Parathyroid adenoma (tissue), 2 donors: ENCODE data around the gene TP53RK.

Experiments
- H2AFZ ChIP-seq: fragments of 300-600 bp; sonication (generic); one replicate; pipeline ENCODE4 v1.7.0; 2017; ENCODE audit warnings: antibody characterized with exemption, mild to moderate bottlenecking
- H3K27ac ChIP-seq: fragments of 300-600 bp; sonication (generic); one replicate; pipeline ENCODE4 v1.7.0; 2017
- H3K27me3 ChIP-seq: fragments of 300-600 bp; sonication (generic); one replicate; pipeline ENCODE4 v1.7.0; 2017; ENCODE audit warnings: low read length; ENCODE audit not compliant: control insufficient read depth, insufficient read depth
- H3K36me3 ChIP-seq: fragments of 300-600 bp; sonication (generic); one replicate; pipeline ENCODE4 v1.7.0; 2017; ENCODE audit warnings: low read length; ENCODE audit not compliant: control insufficient read depth, insufficient read depth
- H3K4me1 ChIP-seq: fragments of 300-600 bp; sonication (generic); one replicate; pipeline ENCODE4 v1.7.0; 2017; ENCODE audit warnings: control low read depth
- H3K4me2 ChIP-seq: fragments of 300-600 bp; sonication (generic); one replicate; pipeline ENCODE4 v1.7.0; 2017; ENCODE audit warnings: low read length
- H3K4me3 ChIP-seq: fragments of 300-600 bp; sonication (generic); one replicate; pipeline ENCODE4 v1.7.0; 2017; ENCODE audit warnings: low read depth, low read length
- H3K79me2 ChIP-seq: fragments of 300-600 bp; sonication (generic); one replicate; pipeline ENCODE4 v1.7.0; 2017; ENCODE audit warnings: control low read depth
- H3K9ac ChIP-seq: fragments of 300-600 bp; sonication (generic); one replicate; pipeline ENCODE4 v1.7.0; 2017; ENCODE audit warnings: mild to moderate bottlenecking
- H3K9me3 ChIP-seq: fragments of 300-600 bp; sonication (generic); one replicate; pipeline ENCODE4 v1.7.0; 2017; ENCODE audit warnings: low read length; ENCODE audit not compliant: control insufficient read depth
- TF ChIP-seq, protein P1 (sequence below): fragments of 300-600 bp; sonication (generic); IDR thresholded peaks from one replicate; pipeline ENCODE4 v1.7.0; 2017; ENCODE audit warnings: antibody characterized with exemption, mild to moderate bottlenecking
- donor health status: primary hyperparathyroidism.

The TP53RK gene

DNA sequence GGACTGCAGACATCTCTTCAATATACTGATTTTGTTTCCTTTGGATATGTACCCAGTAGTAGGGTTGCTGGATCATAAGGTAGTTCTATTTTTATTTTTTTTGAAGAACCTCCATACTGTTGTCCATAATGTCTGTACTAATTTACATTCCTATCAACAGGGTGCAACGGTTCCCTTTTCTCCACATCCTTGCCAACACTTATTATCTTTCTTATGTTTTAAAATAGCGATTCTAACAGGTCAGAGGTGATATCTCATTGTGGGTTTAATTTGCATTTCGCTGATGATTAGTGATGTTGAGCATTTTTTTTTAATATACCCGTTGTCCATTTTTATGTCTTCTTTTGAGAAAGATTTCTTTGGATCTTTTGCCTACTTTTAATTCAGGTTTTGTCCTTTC is 2.0 kb upstream of the TP53RK start:
- Histone ChIP-seq H3K9ac (no peak overlapping the region), H3K4me1 (peaks cover 4% of the 10 kb centered on the region)
- TF ChIP-seq, protein P1, sequence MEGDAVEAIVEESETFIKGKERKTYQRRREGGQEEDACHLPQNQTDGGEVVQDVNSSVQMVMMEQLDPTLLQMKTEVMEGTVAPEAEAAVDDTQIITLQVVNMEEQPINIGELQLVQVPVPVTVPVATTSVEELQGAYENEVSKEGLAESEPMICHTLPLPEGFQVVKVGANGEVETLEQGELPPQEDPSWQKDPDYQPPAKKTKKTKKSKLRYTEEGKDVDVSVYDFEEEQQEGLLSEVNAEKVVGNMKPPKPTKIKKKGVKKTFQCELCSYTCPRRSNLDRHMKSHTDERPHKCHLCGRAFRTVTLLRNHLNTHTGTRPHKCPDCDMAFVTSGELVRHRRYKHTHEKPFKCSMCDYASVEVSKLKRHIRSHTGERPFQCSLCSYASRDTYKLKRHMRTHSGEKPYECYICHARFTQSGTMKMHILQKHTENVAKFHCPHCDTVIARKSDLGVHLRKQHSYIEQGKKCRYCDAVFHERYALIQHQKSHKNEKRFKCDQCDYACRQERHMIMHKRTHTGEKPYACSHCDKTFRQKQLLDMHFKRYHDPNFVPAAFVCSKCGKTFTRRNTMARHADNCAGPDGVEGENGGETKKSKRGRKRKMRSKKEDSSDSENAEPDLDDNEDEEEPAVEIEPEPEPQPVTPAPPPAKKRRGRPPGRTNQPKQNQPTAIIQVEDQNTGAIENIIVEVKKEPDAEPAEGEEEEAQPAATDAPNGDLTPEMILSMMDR = no peak

GRCh38 chr20:46690219-46691106 is 1.2 kb upstream of the TP53RK start:
- peaks cover 4% of the 10 kb centered on the region for H3K4me1 ChIP-seq
- H3K27ac ChIP-seq = peak overlapping the region; percentile 80
- H3K27me3 ChIP-seq = no peaks in the 10 kb centered on the region
- no peak overlapping the region for H3K9ac ChIP-seq
- peak overlapping the region; percentile 87 for H2AFZ ChIP-seq
- no peaks in the 10 kb centered on the region for H3K9me3 ChIP-seq
- peak overlapping the region; percentile 93 for H3K4me2 ChIP-seq
- peak overlapping the region; percentile 86 for H3K4me3 ChIP-seq
- H3K36me3 ChIP-seq = no peaks in the 10 kb centered on the region
- H3K79me2 ChIP-seq = peaks cover 18% of the 10 kb centered on the region
- TF ChIP-seq, protein P1 = no peak

More for the DNA sequence above, 2.0 kb upstream of the TP53RK start:
- H3K27me3 ChIP-seq = no peaks in the 10 kb centered on the region
- no peaks in the 10 kb centered on the region for H3K9me3 ChIP-seq
- H3K27ac ChIP-seq = no peak overlapping the region
- H2AFZ ChIP-seq = no peak overlapping the region
- no peak overlapping the region for H3K4me2 ChIP-seq
- no peak overlapping the region for H3K4me3 ChIP-seq
- no peaks in the 10 kb centered on the region for H3K36me3 ChIP-seq
- peaks cover 18% of the 10 kb centered on the region for H3K79me2 ChIP-seq

- TF ChIP-seq, protein P1 = no peak
- Histone ChIP-seq H3K4me2 (peak overlapping the region; percentile 93), H2AFZ (peak overlapping the region; percentile 87), H3K27ac (peak overlapping the region; percentile 80), H3K9ac (no peak overlapping the region), H3K4me1 (peaks cover 4% of the 10 kb centered on the region), H3K4me3 (peak overlapping the region; percentile 86), H3K27me3 (no peaks in the 10 kb centered on the region), H3K36me3 (no peaks in the 10 kb centered on the region), H3K9me3 (no peaks in the 10 kb centered on the region), H3K79me2 (peaks cover 22% of the 10 kb centered on the region)
Measured at GRCh38 chr20:46689754-46690085, 476 bp upstream of the TP53RK start.

DNA sequence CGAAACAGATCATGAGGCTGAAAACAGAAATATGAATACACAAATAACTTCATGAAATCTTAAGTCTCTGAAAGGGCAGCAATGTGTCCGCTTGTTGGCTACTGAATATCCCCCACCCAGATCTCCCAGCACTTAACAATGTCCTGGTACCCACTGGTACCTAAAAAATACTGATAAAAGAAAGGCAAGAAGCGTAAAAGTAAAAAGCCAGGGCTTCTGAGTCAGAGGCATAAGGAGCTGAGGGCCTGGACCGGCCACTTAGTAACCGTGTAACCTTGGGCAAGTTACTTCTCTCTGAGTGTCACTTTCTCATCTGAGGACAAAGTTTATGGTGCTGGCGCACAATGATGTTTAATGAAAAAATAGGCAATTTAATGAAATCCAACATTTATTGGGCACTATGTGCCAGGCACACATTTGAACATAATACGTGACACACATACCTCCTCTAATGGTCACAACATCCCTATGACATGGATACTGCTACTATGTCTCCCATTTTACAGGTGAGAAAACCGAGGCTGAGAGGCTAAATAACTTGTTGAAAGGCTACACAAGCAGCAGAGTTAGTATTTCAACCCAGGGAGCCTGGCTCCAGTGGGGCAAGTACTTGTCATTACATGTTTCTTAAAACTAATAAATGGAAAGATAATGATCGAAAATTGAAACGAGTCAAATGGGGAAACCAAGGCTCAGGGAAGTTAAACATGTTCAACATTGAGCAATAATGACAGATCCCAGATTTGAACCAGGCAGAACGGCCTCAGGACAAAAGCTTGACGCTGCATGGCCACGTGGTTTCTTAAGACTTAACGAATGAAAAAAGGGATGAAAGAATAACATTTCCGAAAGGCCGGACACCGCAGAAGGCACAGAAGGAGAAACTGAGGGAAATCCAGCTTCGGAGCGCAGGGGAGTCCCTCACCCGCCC is 828 bp downstream of the TP53RK start:
- peak overlapping the region; percentile 61 for H3K9ac ChIP-seq
- H3K4me3 ChIP-seq = peak overlapping the region; percentile 86
- H3K79me2 ChIP-seq = peaks cover 30% of the 10 kb centered on the region
- H3K4me2 ChIP-seq = peak overlapping the region; percentile 90
- no peaks in the 10 kb centered on the region for H3K27me3 ChIP-seq
- peak overlapping the region; percentile 78 for H2AFZ ChIP-seq
- H3K4me1 ChIP-seq = peaks cover 4% of the 10 kb centered on the region
- TF ChIP-seq, protein P1 = no peak
- peak overlapping the region; percentile 80 for H3K27ac ChIP-seq
- no peaks in the 10 kb centered on the region for H3K36me3 ChIP-seq
- no peaks in the 10 kb centered on the region for H3K9me3 ChIP-seq
